Tibial nerve (tissue), 4 donors: ENCODE data around the gene KRT14. TPM values are rescaled to one million over a fixed set of nuclear protein-coding genes. Genes with fewer than 3 reads are reported as not detected.
"Not testable (repeated sequence)": the region's sequence is repeated elsewhere in the genome, so short reads cannot be mapped to it uniquely, and the experiment has no call there.

ENCODE experiments used
- DNase-seq, 2 donors: peaks; one replicate each; pipeline ENCODE4 v3.0.0-alpha.2; 2019; ENCODE audit warnings: low spot score in 2 of 2
- H3K27ac ChIP-seq, 4 donors: fragments of 200-600 bp; sonication (generic) in 3 of 4; one replicate each; pipeline ENCODE4 v1.5.1; 2017 to 2019; ENCODE audit warnings: mild to moderate bottlenecking in 1 of 4
- H3K27me3 ChIP-seq, 2 donors: fragments of 200-600 bp; sonication (generic) in 1 of 2; one replicate each; pipeline versions ENCODE4 v1.5.1 to v1.6.0; 2017 to 2019
- H3K36me3 ChIP-seq, 3 donors: fragments of 200-600 bp; sonication (generic); one replicate each; pipeline ENCODE4 v1.5.1; 2018 to 2019
- H3K4me1 ChIP-seq, 4 donors: fragments of 200-600 bp; sonication (generic) in 3 of 4; one replicate each; pipeline ENCODE4 v1.5.1; 2017 to 2019
- H3K4me3 ChIP-seq, 4 donors: fragments of 200-600 bp; sonication (generic) in 3 of 4; one replicate each; pipeline ENCODE4 v1.5.1; 2017 to 2019; ENCODE audit warnings: mild to moderate bottlenecking in 1 of 4, moderate library complexity in 1 of 4
- H3K9me3 ChIP-seq, 4 donors: fragments of 200-600 bp; sonication (generic) in 3 of 4; one replicate each; pipeline ENCODE4 v1.5.1; 2017 to 2019
- EP300 ChIP-seq, 2 donors: sonication (generic); formaldehyde crosslinking; IDR thresholded peaks; one replicate each; pipeline ENCODE4 v1.6.1; 2017; ENCODE audit warnings: antibody characterized with exemption in 2 of 2, mild to moderate bottlenecking in 1 of 2
- POLR2A ChIP-seq, 2 donors: fragments of 450-650 bp; IDR thresholded peaks; one replicate each; pipeline ENCODE4 v1.6.1; 2017; ENCODE audit warnings: antibody characterized with exemption in 2 of 2, mild to moderate bottlenecking in 2 of 2, moderate library complexity in 2 of 2
- WGBS, 2 donors: methylation state at CpG; one replicate each; pipeline ENCODE4 v1.1.5; 2018; 5-methylcytosine and 5-hydroxymethylcytosine counted together
- total RNA-seq, 4 donors: library from RNA; depleted of rRNA; stranded (reverse); fragments of >200 nt; gene quantifications; one replicate each; pipeline ENCODE4 v1.1.0, GENCODE V29; 2016
- TF ChIP-seq, protein P1 (sequence below), 5 experiments: fragments of 200-600 bp in 3 of 5; fragments of 450-650 bp in 2 of 5; sonication (generic) in 3 of 5; IDR thresholded peaks; one replicate each; pipeline ENCODE4 v1.5.1; 2016 to 2019; ENCODE audit warnings: antibody characterized with exemption in 5 of 5, mild to moderate bottlenecking in 3 of 5, moderate library complexity in 2 of 5

The KRT14 gene
- total RNA-seq, 4 donors from 2014 or later = 8.4 to 57.8 (median 34.0) TPM

- no peak overlapping the region for H3K27ac ChIP-seq
- H3K9me3 ChIP-seq = no peaks in the 10 kb centered on the region
- no peaks in the 10 kb centered on the region for H3K27me3 ChIP-seq
- H3K4me1 ChIP-seq = peaks cover 0 to 8% (median 0%) of the 10 kb centered on the region in 4 donors
- no peak for DNase-seq
- no peak overlapping the region for H3K4me3 ChIP-seq
- TF ChIP-seq, protein P1, sequence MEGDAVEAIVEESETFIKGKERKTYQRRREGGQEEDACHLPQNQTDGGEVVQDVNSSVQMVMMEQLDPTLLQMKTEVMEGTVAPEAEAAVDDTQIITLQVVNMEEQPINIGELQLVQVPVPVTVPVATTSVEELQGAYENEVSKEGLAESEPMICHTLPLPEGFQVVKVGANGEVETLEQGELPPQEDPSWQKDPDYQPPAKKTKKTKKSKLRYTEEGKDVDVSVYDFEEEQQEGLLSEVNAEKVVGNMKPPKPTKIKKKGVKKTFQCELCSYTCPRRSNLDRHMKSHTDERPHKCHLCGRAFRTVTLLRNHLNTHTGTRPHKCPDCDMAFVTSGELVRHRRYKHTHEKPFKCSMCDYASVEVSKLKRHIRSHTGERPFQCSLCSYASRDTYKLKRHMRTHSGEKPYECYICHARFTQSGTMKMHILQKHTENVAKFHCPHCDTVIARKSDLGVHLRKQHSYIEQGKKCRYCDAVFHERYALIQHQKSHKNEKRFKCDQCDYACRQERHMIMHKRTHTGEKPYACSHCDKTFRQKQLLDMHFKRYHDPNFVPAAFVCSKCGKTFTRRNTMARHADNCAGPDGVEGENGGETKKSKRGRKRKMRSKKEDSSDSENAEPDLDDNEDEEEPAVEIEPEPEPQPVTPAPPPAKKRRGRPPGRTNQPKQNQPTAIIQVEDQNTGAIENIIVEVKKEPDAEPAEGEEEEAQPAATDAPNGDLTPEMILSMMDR (IDR thresholded peaks at IDR 0.05) = no peak
- TF ChIP-seq EP300 (IDR thresholded peaks at IDR 0.05) (no peak), POLR2A (IDR thresholded peaks at IDR 0.05) (no peak)
- WGBS, 2 donors = 89 to 90% methylated on average over 4 to 5 of the region's 5 CpGs
- no peaks in the 10 kb centered on the region for H3K36me3 ChIP-seq
These were observed 1.2 kb downstream of the KRT14 start for GRCh38 chr17:41585301-41586056.

DNA sequence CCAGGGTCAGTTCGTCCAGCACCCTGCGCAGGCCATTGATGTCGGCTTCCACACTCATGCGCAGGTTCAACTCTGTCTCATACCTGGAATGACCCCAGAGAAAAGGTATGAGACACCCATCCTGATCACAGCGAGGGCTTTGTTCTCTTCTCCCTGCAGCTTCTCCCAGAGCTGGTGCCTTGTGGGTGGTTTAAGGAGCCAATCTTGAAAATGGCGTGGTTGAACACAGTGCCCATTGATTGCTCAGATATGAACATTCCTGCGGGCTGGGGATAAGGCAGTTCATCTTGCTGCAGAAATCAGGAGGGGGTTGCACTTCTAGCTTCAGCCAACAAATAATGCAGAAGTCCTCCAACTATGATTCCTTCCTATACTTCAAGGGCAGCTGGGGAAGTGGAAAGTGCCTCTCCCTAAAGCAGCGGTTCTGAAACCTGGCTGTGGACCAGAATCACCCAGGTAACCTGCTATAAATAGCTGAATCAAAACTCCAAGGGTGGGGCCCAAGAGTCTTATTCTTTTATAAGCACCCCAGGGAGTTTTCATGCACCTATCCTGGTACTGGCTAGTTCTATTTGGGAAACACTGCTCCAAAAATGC, 2.3 kb downstream of the KRT14 start:
- DNase-seq, H3K36me3 ChIP-seq, H3K27me3 ChIP-seq, H3K4me1 ChIP-seq, H3K9me3 ChIP-seq, H3K4me3 ChIP-seq: not testable (repeated sequence)
- H3K27ac ChIP-seq = peak overlapping the region in 1 of 4 donors; percentile 24
- WGBS, 2 donors = 51 to 87% methylated on average over 8 of the region's 8 CpGs

GRCh38 chr17:41583137-41584127, 3.3 kb downstream of the KRT14 start:
- no peak for TF ChIP-seq EP300 (IDR thresholded peaks at IDR 0.05)
- TF ChIP-seq POLR2A (IDR thresholded peaks at IDR 0.05) = no peak
- TF ChIP-seq, protein P1 (IDR thresholded peaks at IDR 0.05) = no peak
- H3K27me3 ChIP-seq = no peaks in the 10 kb centered on the region
- peak overlapping the region in 1 of 4 donors; percentile 24 for H3K27ac ChIP-seq
- H3K36me3 ChIP-seq = no peaks in the 10 kb centered on the region
- H3K9me3 ChIP-seq = no peaks in the 10 kb centered on the region
- H3K4me1 ChIP-seq = peaks cover 0 to 8% (median 0%) of the 10 kb centered on the region in 4 donors
- DNase-seq = no peak
- H3K4me3 ChIP-seq = no peak overlapping the region
- 83% methylated on average over 31 to 33 of the region's 33 CpGs for WGBS, 2 donors

DNA sequence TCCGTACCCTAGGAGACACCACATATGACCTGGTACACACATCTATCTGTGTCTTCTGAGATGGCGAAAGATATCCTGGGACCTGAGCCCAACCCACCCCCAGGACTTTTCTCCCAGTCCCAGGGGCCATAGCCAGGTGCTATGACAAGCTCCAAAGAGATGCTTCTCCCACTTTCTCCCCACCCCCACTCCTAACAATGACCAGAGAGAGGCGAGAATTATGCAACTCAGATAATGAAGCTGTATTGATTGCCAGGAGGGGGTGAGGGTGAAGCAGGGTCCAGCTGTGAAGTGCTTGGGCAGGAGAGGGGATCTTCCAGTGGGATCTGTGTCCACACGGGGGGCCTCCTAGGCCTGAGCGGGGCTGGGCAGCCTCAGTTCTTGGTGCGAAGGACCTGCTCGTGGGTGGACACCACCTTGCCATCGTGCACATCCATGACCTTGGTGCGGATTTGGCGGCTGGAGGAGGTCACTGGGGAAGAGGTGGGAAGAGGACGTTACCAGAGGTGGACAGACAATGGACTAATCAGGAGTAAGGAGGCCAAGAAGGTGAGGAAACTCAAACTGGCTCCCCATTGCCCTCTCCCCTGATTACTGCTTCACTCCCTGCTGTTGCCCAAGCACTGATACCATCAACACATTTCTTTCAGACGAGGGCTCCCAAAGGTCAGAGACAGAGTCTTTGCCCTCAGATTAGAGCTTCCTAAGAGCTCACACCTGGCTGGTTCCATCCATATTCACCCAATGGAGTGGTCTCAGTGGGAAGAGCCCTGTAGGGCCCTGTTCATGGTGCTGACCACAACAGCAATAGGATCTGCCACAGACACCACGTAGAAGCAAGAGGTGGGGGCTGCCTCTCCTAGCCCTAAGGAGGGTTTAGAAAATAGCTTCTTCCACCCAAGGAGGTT, 4.4 kb downstream of the KRT14 start:
- H3K4me1 ChIP-seq, H3K27me3 ChIP-seq, H3K36me3 ChIP-seq, H3K9me3 ChIP-seq, H3K4me3 ChIP-seq, H3K27ac ChIP-seq, DNase-seq: not testable (repeated sequence)
- WGBS, 2 donors = 92 to 93% methylated on average over 12 to 13 of the region's 13 CpGs

DNA sequence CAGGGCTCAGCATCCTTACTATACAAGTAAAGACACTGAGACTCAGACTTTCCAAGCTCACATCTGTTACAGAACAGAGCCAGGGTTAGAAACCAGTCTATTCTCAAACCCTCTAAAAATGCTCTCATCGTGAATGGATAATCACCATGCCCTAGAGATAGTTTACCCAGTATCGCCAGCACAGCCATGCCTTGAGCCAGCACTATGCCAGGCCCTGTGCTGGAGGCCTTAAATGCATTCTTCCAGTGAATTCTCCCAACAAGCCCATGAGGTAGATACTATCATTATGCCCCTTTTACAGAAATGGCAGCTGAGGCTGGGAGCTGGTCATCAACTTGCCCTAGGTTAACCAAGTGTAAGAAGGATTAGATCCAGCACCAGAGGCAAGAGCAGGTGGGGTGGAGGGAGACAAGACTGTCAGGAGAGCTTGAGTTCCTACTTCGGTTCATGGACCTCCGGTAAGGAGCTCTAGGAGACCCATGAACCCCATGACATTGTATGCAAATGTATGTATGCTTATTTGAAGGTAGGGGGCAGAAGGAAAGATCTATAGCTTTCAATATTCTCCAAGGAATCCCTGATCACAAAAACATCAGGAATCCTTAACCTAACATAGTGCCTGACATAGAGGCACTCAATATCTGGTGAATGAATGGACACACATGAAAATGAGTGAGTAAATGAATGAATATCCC, 5.2 kb downstream of the KRT14 start:
- DNase-seq = no peak
- 87% methylated on average over 4 of the region's 4 CpGs for WGBS, 2 donors
- no peak for TF ChIP-seq POLR2A (IDR thresholded peaks at IDR 0.05)
- no peak for TF ChIP-seq EP300 (IDR thresholded peaks at IDR 0.05)
- TF ChIP-seq, protein P1 (IDR thresholded peaks at IDR 0.05) = no peak

More for the DNA sequence above, 5.2 kb downstream of the KRT14 start:
- H3K9me3 ChIP-seq = no peaks in the 10 kb centered on the region
- no peaks in the 10 kb centered on the region for H3K27me3 ChIP-seq
- H3K27ac ChIP-seq = no peak overlapping the region
- no peak overlapping the region for H3K4me3 ChIP-seq
- H3K36me3 ChIP-seq = no peaks in the 10 kb centered on the region
- peaks cover 0 to 8% (median 0%) of the 10 kb centered on the region in 4 donors for H3K4me1 ChIP-seq
